A673 (cell line): Measurements from ENCODE around the gene AHNAK2. TPM values are rescaled to one million over a fixed set of nuclear protein-coding genes. Genes with fewer than 3 reads are reported as not detected.

Experiments used
- BruUV-seq: library from RNA; stranded (reverse); fragments of 400-500 nt; replicated peaks from 2 replicates; lab custom pipeline; 2021; lab: Mats Ljungman, UMichigan
- CTCF ChIA-PET: fragments of 300-600 bp; sonication (Branson Sonifier 250); formaldehyde crosslinking; loops from one replicate; lab custom pipeline; 2022; ENCODE audit warnings: antibody characterized with exemption; lab: Charles Lee
- POLR2A ChIA-PET: fragments of 300-600 bp; sonication (Branson Sonifier 250); formaldehyde crosslinking; loops from one replicate; lab custom pipeline; 2022; ENCODE audit warnings: antibody characterized with exemption; ENCODE audit not compliant: low non-redundant PET; lab: Charles Lee
- DNase-seq: peaks from one replicate; pipeline ENCODE4 v3.0.0-alpha.2; 2015; ENCODE audit warnings: low spot score
- H3K27ac ChIP-seq: fragments of 200-600 bp; sonication (generic); 2 replicates; pipeline ENCODE4 v1.5.1; 2016; ENCODE audit warnings: mixed run types, low read depth, mild to moderate bottlenecking, mixed read lengths, antibody characterized with exemption, low read length; ENCODE audit not compliant: poor library complexity, severe bottlenecking
- H3K27me3 ChIP-seq: fragments of 200-600 bp; sonication (generic); replicated peaks from 2 replicates; pipeline ENCODE4 v1.6.1; 2017; ENCODE audit warnings: mixed run types, low read depth, mild to moderate bottlenecking, mixed read lengths, antibody characterized with exemption, low read length; ENCODE audit not compliant: insufficient read depth, poor library complexity
- H3K36me3 ChIP-seq: fragments of 200-600 bp; sonication (generic); 2 replicates; pipeline ENCODE4 v1.6.1; 2016; ENCODE audit warnings: mixed run types, mild to moderate bottlenecking, mixed read lengths, antibody characterized with exemption, low read length; ENCODE audit not compliant: insufficient read depth, poor library complexity, severe bottlenecking
- H3K4me1 ChIP-seq: fragments of 200-600 bp; sonication (generic); 2 replicates; pipeline ENCODE4 v1.6.1; 2017; ENCODE audit warnings: mixed run types, mild to moderate bottlenecking, mixed read lengths, antibody characterized with exemption, low read length; ENCODE audit not compliant: insufficient read depth, poor library complexity, severe bottlenecking
- H3K4me3 ChIP-seq: fragments of 200-600 bp; sonication (generic); 2 replicates; pipeline ENCODE4 v1.5.1; 2016; ENCODE audit warnings: low read depth, mixed run types, mild to moderate bottlenecking, mixed read lengths, low read length; ENCODE audit not compliant: poor library complexity, severe bottlenecking
- H3K9me3 ChIP-seq: fragments of 200-600 bp; sonication (generic); 2 replicates; pipeline ENCODE4 v1.6.1; 2016; ENCODE audit warnings: mixed run types, low read depth, mild to moderate bottlenecking, mixed read lengths, antibody characterized with exemption, low read length; ENCODE audit not compliant: poor library complexity, severe bottlenecking
- EZH2 ChIP-seq: fragments of 200-600 bp; sonication (generic); IDR thresholded peaks from 2 replicates; pipeline ENCODE4 v1.6.1; 2017; ENCODE audit warnings: borderline replicate concordance, low read depth, mild to moderate bottlenecking, mixed read lengths, antibody characterized with exemption, low read length; ENCODE audit not compliant: poor library complexity, severe bottlenecking
- intact Hi-C: fragments of 100-400 bp; cut with micrococcal nuclease; formaldehyde crosslinking; loops from one replicate; pipeline ENCODE4 v1.10.0; 2022; ENCODE audit not compliant: unreplicated experiment
- total RNA-seq: library from RNA; stranded (reverse); gene quantifications from 2 replicates; pipeline ENCODE4 v1.2.3, GENCODE V29; 2021
- TF ChIP-seq, protein P1 (sequence below): fragments of 300-800, 200-600 bp; sonication (generic); conservative IDR thresholded peaks from 2 replicates; pipeline ENCODE4 v1.5.1; 2017; ENCODE audit warnings: low read depth, mild to moderate bottlenecking, antibody characterized with exemption, low read length, moderate library complexity, mixed read lengths

The AHNAK2 gene
- total RNA-seq, 1 experiment from 2014 or later = 0.56 TPM

DNA sequence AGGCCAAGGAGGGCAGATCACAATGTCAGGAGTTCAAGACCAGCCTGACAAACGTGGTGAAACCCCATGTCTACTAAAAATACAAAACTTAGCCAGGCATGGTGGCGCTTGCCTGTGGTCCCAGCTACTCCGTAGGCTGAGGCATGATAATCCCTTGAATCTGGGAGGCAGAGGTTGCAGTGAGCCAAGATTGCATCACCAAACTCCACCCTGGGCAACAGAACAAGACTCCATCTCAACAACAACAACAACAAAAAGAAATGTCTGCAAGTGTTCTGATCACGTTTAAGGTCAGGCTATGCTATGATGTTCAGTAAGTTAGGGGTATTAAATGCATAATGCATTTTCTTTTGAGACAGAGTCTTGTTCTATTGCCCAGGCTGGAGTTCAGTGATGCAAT is 60.2 kb downstream of the AHNAK2 start:
- intact Hi-C loops = no loop called here

DNA sequence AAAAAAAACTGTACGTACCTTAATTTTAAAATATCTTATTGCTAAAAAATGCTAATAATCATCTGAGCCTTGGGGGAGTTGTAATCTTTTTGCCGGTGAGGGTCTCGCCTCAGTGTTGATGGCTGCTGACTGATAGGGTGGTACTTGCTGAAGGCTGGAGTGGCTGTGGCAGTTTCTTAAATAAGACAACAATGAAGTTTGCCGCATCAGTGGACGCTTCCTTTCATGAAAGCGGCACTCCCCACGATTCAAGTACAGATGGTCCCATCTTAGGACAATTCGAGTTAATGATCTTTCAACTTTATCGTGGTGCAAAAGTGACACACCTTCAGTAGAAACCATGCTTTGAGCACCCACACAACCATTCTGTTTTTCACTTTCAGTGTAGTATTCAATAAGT is 61.1 kb downstream of the AHNAK2 start:
- Histone ChIP-seq H3K27ac (no peak overlapping the region), H3K36me3 (no peaks in the 10 kb centered on the region), H3K27me3 (peaks cover 28% of the 10 kb centered on the region), H3K4me3 (no peak overlapping the region), H3K9me3 (peaks cover 1% of the 10 kb centered on the region), H3K4me1 (no peaks in the 10 kb centered on the region)
- no TSS peak for BruUV-seq
- DNase-seq = no peak
- TF ChIP-seq, protein P1, sequence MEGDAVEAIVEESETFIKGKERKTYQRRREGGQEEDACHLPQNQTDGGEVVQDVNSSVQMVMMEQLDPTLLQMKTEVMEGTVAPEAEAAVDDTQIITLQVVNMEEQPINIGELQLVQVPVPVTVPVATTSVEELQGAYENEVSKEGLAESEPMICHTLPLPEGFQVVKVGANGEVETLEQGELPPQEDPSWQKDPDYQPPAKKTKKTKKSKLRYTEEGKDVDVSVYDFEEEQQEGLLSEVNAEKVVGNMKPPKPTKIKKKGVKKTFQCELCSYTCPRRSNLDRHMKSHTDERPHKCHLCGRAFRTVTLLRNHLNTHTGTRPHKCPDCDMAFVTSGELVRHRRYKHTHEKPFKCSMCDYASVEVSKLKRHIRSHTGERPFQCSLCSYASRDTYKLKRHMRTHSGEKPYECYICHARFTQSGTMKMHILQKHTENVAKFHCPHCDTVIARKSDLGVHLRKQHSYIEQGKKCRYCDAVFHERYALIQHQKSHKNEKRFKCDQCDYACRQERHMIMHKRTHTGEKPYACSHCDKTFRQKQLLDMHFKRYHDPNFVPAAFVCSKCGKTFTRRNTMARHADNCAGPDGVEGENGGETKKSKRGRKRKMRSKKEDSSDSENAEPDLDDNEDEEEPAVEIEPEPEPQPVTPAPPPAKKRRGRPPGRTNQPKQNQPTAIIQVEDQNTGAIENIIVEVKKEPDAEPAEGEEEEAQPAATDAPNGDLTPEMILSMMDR = no peak
- no peak for TF ChIP-seq EZH2
- intact Hi-C loops = no loop called here
- ChIA-PET POLR2A (no interaction called here), CTCF (no interaction called here)

More for the DNA sequence above, 60.2 kb downstream of the AHNAK2 start:
- Histone ChIP-seq H3K9me3 (no peaks in the 10 kb centered on the region), H3K27ac (no peak overlapping the region), H3K4me1 (no peaks in the 10 kb centered on the region), H3K4me3 (no peak overlapping the region), H3K27me3 (peaks cover 28% of the 10 kb centered on the region), H3K36me3 (no peaks in the 10 kb centered on the region)
- TF ChIP-seq, protein P1 = no peak
- no peak for TF ChIP-seq EZH2
- ChIA-PET POLR2A (no interaction called here), CTCF (no interaction called here)
- BruUV-seq = no TSS peak
- DNase-seq = no peak

DNA sequence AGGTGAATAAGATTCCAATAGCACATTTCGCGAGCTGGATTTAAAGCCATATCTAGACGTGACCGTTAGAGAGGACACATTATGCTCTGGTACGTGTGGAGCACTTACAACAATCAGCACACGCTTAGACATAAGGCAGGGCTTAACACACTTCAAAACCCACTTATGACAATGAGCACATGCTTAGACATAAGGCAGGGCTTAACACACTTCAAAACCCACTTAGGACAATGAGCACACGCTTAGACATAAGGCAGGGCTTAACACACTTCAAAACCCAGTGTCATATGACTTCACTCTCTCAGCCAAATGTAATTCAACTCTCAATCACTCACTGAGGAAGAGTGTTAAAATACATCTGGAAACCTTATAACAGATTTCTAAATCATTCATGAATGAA is 64.7 kb downstream of the AHNAK2 start:
- intact Hi-C loops = no loop called here
- BruUV-seq = no TSS peak
- no peak for DNase-seq
- Histone ChIP-seq H3K4me3 (no peak overlapping the region), H3K4me1 (no peaks in the 10 kb centered on the region), H3K9me3 (peaks cover 11% of the 10 kb centered on the region), H3K36me3 (no peaks in the 10 kb centered on the region), H3K27ac (no peak overlapping the region), H3K27me3 (peaks cover 28% of the 10 kb centered on the region)
- ChIA-PET POLR2A (no interaction called here), CTCF (no interaction called here)
- no peak for TF ChIP-seq EZH2
- TF ChIP-seq, protein P1 = no peak
